Lung (tissue), 12 donors: ENCODE data around the gene EIF5A. TPM values are rescaled to one million over a fixed set of nuclear protein-coding genes. Genes with fewer than 3 reads are reported as not detected.

ENCODE experiments used
- ATAC-seq: fragments of 200-7000 bp; cut with Tn5 transposase; one replicate; pipeline ENCODE4 v1.9.1; 2020; ENCODE audit warnings: moderate number of reproducible peaks; ENCODE audit not compliant: insufficient read depth, low FRiP score
- DNase-seq, 3 donors: peaks; one replicate each; pipeline ENCODE4 v3.0.0-alpha.2; 2013 to 2017
- H3K27ac ChIP-seq, 2 donors: one replicate each; pipeline ENCODE4 v1.5.1; 2013; ENCODE audit warnings: mild to moderate bottlenecking in 2 of 2, moderate library complexity in 2 of 2, control low read depth in 1 of 2, inconsistent platforms in 1 of 2, low read depth in 1 of 2, low read length in 1 of 2
- H3K27me3 ChIP-seq, 3 donors: one replicate each; pipeline ENCODE4 v1.5.1; 2013; ENCODE audit warnings: low read length in 2 of 3; ENCODE audit not compliant: control insufficient read depth in 3 of 3, insufficient read depth in 3 of 3
- H3K36me3 ChIP-seq, 4 donors: one replicate each; pipeline ENCODE4 v1.5.1; 2013; ENCODE audit warnings: low read length in 4 of 4, mild to moderate bottlenecking in 1 of 4, moderate library complexity in 1 of 4; ENCODE audit not compliant: control insufficient read depth in 4 of 4, insufficient read depth in 4 of 4
- H3K4me1 ChIP-seq, 5 donors: one replicate each; pipeline ENCODE4 v1.5.1; 2013; ENCODE audit warnings: low read length in 5 of 5, mild to moderate bottlenecking in 2 of 5, moderate library complexity in 1 of 5; ENCODE audit not compliant: control insufficient read depth in 5 of 5, insufficient read depth in 5 of 5
- H3K4me3 ChIP-seq: one replicate; pipeline ENCODE4 v1.5.1; 2013; ENCODE audit warnings: mild to moderate bottlenecking, control low read depth, moderate library complexity
- H3K9ac ChIP-seq, 2 donors: one replicate each; pipeline ENCODE4 v1.5.1; 2013; ENCODE audit warnings: low read length in 2 of 2, control low read depth in 1 of 2; ENCODE audit not compliant: insufficient read depth in 1 of 2
- H3K9me3 ChIP-seq, 4 donors: one replicate each; pipeline ENCODE4 v1.5.1; 2013; ENCODE audit warnings: low read length in 3 of 4, mild to moderate bottlenecking in 1 of 4, moderate library complexity in 1 of 4; ENCODE audit not compliant: control insufficient read depth in 4 of 4, insufficient read depth in 3 of 4
- CTCF ChIP-seq: IDR thresholded peaks from 2 replicates; pipeline ENCODE4 v1.5.1; 2012; ENCODE audit warnings: mild to moderate bottlenecking; ENCODE audit errors: control extremely low read depth, extremely low read depth
- WGBS, 2 donors: extraction: QIAGEN DNeasy Blood & Tissue Kit; methylation state at CpG; one replicate each; pipeline ENCODE4 v1.1.7; 2013; 5-methylcytosine and 5-hydroxymethylcytosine counted together
- polyA plus RNA-seq, 2 donors: library from polyadenylated mRNA; stranded (reverse); fragments of 200-250 nt; gene quantifications; one replicate each; pipeline ENCODE4 v1.2.1, GENCODE V29; 2013
- total RNA-seq, 2 donors: library from RNA; depleted of rRNA in 1 of 2; stranded (reverse); fragments of >200 nt in 1 of 2; gene quantifications; one replicate each; pipeline ENCODE4 v1.2.1, GENCODE V29; 2014 to 2021
- donor health status: control.
- donor health status: control.
- donor health status: Bipolar disorder and iron deficiency.
- donor health status: healthy.
- donor health status: DM: yes; HTN: yes; CAD: no.

The EIF5A gene
- total and polyA plus RNA-seq, 4 donors = 104 to 607 (median 556) TPM

GRCh38 chr17:7289256-7290032, 18.0 kb upstream of the EIF5A start:
- no peaks in the 10 kb centered on the region for H3K36me3 ChIP-seq
- H3K4me1 ChIP-seq = peaks cover 2 to 14% (median 4%) of the 10 kb centered on the region in 5 donors
- WGBS, 2 donors = 89% methylated on average over 18 of the region's 18 CpGs
- H3K27ac ChIP-seq = no peak overlapping the region
- H3K4me3 ChIP-seq = no peak overlapping the region
- DNase-seq = no peak
- no peak for ATAC-seq
- H3K27me3 ChIP-seq = peaks cover 0 to 21% (median 11%) of the 10 kb centered on the region in 3 donors
- H3K9ac ChIP-seq = no peak overlapping the region
- no peak for TF ChIP-seq CTCF
- H3K9me3 ChIP-seq = no peaks in the 10 kb centered on the region

DNA sequence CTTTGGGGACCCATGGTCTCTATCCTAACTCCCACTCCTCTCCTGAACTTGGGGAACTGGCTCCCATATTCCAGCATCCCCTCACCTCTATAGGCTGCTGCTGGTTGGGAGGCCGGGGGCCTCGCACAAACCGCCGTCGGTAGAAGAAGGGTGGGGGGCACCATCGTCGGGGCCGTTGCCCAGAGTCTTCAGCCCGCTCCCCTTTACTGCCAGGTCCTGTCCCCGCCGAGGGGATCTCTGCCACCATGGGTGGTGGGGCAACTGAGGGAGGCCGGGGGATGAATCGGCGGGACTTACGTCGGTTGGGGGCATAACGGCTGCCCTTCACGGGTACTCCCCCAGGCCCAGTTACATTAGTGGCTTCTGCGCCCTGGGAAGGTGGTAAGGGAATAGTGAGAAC, 17.3 kb upstream of the EIF5A start:
- TF ChIP-seq CTCF = no peak
- H3K36me3 ChIP-seq = no peaks in the 10 kb centered on the region
- peaks cover 2 to 14% (median 10%) of the 10 kb centered on the region in 5 donors for H3K4me1 ChIP-seq
- no peak overlapping the region for H3K4me3 ChIP-seq
- no peak overlapping the region for H3K9ac ChIP-seq
- DNase-seq = no peak
- ATAC-seq = no peak
- H3K9me3 ChIP-seq = no peaks in the 10 kb centered on the region
- H3K27ac ChIP-seq = no peak overlapping the region
- H3K27me3 ChIP-seq = peaks cover 0 to 25% (median 15%) of the 10 kb centered on the region in 3 donors
- WGBS, 2 donors = 91 to 94% methylated on average over 19 of the region's 19 CpGs

- no peak for TF ChIP-seq CTCF
- Histone ChIP-seq H3K27me3 (peaks cover 0 to 30% (median 21%) of the 10 kb centered on the region in 3 donors), H3K9ac (no peak overlapping the region), H3K4me3 (no peak overlapping the region), H3K27ac (no peak overlapping the region), H3K9me3 (no peaks in the 10 kb centered on the region), H3K36me3 (no peaks in the 10 kb centered on the region), H3K4me1 (peaks cover 2 to 14% (median 10%) of the 10 kb centered on the region in 5 donors)
- ATAC-seq (no peak), DNase-seq (no peak)
- WGBS, 2 donors = 86 to 90% methylated on average over 11 of the region's 11 CpGs
These were observed 16.7 kb upstream of the EIF5A start for GRCh38 chr17:7290685-7291084.
